GM21825 (cell line): ENCODE data around the gene VWA5A.

Experiments
- ATAC-seq: cut with Tn5 transposase; IDR thresholded peaks from one replicate; pipeline ENCODE4 v1.9.1; 2021; ENCODE audit warnings: mild to moderate bottlenecking, moderate library complexity; ENCODE audit not compliant: unreplicated experiment

Gene VWA5A, protein sequence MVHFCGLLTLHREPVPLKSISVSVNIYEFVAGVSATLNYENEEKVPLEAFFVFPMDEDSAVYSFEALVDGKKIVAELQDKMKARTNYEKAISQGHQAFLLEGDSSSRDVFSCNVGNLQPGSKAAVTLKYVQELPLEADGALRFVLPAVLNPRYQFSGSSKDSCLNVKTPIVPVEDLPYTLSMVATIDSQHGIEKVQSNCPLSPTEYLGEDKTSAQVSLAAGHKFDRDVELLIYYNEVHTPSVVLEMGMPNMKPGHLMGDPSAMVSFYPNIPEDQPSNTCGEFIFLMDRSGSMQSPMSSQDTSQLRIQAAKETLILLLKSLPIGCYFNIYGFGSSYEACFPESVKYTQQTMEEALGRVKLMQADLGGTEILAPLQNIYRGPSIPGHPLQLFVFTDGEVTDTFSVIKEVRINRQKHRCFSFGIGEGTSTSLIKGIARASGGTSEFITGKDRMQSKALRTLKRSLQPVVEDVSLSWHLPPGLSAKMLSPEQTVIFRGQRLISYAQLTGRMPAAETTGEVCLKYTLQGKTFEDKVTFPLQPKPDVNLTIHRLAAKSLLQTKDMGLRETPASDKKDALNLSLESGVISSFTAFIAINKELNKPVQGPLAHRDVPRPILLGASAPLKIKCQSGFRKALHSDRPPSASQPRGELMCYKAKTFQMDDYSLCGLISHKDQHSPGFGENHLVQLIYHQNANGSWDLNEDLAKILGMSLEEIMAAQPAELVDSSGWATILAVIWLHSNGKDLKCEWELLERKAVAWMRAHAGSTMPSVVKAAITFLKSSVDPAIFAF

GRCh38 chr11:124114942-124115781, at the start of gene VWA5A:
VWA5A (plus strand) TSS chr11:124115450; CDS start chr11:124117512, 2,062 bp downstream.
- peak; percentile 99 for ATAC-seq

- no peak for ATAC-seq
These were observed 46.6 kb upstream of the VWA5A start for GRCh38 chr11:124068601-124069110.

- peak; percentile 72 for ATAC-seq
These were observed 45.5 kb upstream of the VWA5A start for GRCh38 chr11:124069429-124070401.

GRCh38 chr11:124070915-124071622, 44.2 kb upstream of the VWA5A start:
- peak; percentile 86 for ATAC-seq

- no peak for ATAC-seq
These were observed 43.7 kb upstream of the VWA5A start for GRCh38 chr11:124071623-124071948.

DNA sequence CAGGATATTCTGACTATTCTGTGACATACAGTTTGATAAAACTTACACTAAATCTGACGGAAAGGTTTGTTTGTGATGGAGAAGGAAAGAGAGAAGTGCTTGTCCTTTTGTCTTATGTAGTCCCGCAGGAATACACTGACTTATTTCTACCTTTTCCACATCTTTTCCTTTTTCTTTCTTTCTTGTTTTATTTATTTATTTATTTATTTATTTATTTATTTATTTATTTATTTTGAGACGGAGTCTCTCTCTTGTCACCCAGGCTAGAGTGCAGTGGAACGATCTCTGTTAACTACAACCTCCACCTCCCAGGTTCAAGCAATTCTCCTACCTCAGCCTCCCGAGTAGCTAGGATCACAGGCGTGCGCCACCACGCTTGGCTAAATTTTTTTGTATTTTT, 43.1 kb upstream of the VWA5A start:
- no peak for ATAC-seq

GRCh38 chr11:124074554-124074953, 40.7 kb upstream of the VWA5A start:
- ATAC-seq, result no peak

GRCh38 chr11:124075492-124075840, 39.8 kb upstream of the VWA5A start:
- ATAC-seq, result no peak

DNA sequence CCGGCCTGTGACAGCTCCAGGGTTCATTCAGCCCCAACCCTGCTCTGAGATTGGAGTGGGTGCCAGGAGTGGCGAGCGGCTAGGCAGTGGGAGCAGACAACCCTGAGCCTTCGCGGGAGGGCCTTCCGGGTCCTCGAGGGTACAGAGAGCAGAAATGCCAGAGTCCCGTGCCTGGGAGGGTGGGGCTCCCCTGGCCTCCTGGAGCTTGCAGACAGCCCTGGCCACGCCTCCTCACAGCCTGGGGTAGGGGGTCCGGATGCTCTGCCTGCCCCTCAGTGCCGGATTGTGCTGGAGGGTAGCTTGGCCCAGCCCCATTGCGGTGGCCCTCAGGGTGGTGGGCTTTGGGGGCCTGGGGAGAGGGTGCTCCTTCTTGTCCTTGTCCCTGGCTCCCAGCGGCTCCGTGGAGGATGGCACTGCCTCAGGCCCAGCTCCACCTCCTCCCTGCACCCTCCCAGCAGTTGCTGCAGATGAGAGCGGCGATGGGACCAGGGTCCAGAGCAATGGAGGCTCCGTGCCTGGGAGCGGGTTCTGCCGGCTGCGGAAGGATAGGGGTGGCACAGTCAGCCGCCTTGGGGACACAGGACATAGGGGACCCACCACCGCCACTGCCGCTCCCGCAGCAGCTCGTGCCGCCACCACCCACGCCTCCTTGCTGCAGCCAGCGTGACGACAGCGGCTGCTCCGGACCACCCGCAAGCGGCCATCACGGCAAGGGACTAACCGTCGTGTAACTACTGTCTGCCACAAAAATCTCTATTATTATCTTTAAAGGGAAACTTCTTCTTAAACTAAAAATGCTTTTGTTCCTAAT, 39.2 kb upstream of the VWA5A start:
- no peak for ATAC-seq

- no peak for ATAC-seq
These were observed 38.0 kb upstream of the VWA5A start for GRCh38 chr11:124077266-124077665.

GRCh38 chr11:124078591-124078990, 36.7 kb upstream of the VWA5A start:
- ATAC-seq, result no peak

DNA sequence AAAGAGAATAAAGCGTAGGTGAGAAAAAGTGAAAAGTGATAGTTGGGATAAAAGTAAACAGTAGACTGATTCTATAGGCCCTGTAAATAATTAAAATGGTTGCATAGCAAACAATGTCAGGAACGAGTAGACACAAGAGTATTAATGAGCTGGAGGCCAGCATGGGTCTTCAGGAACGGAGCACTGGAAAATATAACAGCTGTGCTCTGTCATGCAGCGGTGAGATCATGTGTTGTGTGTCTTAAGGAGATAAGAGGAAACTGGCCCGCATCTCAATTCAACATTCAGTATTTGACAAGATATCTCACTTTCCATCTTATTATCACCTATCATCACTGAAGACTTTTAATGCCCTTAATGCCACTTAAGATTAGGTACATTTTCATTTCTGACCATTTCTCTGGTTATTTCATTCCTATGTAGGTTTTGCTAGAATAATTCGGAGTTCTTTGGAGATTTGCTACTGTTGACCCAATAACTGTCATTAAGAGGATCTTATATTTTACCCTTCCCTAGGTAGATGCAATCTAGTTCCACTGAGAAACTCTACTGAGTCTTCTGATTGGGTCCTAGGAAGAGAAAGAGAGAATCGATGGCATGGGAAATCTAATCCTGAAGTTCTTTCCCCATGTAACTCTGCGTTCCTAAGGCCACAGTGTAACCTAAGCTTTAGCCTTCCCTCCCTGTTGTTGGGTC, 35.5 kb upstream of the VWA5A start:
- no peak for ATAC-seq

DNA sequence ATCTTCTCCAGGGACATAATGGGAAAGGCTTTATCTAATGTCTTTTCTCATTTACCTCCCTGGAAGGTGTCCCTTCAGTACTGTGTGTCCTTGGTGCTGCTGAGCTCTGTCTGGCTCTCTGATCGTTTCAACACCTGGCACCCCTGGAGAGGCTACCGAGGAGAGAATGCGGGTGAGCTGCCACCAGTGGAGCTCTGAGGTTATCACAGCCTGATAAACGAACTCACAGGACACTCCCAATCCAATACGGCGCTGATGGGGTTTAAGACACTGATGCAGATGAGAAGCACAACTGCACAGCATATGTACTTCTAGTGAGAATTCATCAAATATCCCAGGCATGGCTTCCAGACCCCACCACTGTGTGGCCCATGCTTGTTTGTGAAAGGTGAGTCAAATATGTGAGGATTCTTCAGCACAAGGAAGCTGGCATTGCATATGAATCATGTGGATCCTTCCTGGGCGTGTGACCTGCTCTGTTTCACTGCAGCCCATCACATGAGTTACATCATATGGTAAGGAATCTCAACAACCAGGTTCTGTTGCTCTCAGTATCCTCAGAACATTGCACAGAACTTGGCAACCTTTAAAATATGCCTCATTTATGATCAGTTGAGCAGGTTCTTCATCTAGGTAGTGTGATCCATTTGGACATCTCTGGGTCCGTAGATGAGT, 34.8 kb upstream of the VWA5A start:
- no peak for ATAC-seq

DNA sequence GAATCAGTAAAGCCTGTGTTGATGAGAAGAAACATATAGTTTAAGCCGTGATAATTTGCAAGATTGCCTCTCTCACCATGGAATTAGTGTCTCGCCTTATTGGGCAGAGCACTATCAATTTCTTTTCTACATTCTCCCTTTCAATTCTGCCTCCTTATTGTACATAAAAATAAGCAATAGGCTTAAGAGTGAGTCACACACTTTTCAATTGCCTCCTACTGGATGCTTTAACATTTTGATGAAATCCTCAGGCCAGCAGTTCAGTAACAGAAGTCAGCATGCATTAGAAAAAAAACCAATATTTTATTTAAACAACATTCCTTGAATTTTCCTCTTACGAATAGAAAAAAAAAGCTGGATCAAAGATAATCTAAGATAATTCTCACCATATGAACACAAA, 33.8 kb upstream of the VWA5A start:
- no peak for ATAC-seq

GRCh38 chr11:124082371-124082770, 32.9 kb upstream of the VWA5A start:
- no peak for ATAC-seq

DNA sequence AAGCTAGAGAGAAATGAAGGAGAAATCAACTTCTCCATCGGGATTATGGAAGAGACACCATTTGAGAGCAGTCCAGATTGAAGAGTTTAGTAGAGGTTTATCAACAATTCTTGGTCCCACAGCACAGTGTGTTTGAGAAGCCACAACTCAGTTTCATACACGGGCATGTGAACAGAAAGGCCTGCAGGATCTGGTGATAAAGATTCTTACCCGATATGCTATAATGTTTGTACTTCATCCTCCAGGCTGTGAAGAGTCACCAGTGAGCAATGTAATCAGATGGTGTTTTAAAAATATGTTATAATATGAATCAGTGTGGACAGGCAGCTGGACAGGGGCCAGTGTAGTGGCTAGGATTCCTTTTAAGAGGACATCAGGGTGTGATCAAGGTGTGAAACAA, 29.7 kb upstream of the VWA5A start:
- no peak for ATAC-seq

DNA sequence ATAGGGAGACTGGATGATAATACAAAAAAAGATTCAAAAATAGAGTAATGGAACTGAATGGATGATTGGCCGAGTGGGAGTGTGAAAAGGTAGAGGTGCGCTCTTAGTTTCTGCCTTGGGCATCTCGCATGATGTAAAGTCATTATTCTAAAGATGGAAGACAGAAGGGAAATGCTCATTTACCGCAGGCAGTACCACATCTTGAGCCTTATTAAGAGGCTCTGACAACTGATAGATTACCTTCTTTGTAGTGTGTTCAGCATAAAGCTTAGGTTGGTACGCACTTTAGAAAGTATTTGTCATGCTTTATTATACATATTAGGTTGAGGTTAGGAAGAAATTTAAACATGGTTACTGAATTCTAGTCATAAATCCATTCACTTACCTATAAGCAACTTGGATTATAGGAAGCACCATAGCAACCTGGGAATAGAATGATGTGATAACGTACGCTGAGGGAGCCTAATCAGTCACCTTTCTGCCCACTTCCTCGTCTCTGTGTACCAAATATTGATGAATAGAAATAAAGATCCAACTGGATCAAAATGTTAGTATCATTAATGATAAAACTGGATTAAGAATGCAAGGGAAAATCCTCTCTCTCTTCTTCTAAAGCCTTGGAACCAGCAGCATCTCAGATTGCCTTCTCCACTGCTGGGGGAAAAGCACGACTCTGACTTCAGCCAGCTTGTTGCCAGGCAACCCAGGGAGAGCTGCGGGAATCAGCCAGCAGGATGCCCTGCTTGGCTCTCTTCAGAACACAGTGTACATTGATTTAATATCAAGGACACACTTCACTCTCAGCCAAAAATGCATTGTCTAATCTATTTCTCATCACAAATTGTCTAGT, 29.0 kb upstream of the VWA5A start:
- no peak for ATAC-seq
